ENCODE measurements around the gene ELP2.

Gene ELP2

GRCh38 chr18:36124841-36125240 lies 4.9 kb upstream of the ELP2 start:
- DNase-seq = no peak

GRCh38 chr18:36126668-36127067 lies 3.0 kb upstream of the ELP2 start:
- DNase-seq = no peak

GRCh38 chr18:36127836-36128529 lies 1.7 kb upstream of the ELP2 start:
- DNase-seq = no peak

GRCh38 chr18:36128530-36128870 lies 1.2 kb upstream of the ELP2 start:
- DNase-seq = peak; percentile 20 to 28

GRCh38 chr18:36128907-36129299 lies 796 bp upstream of the ELP2 start:
- DNase-seq = no peak

GRCh38 chr18:36130039-36130831 lies 536 bp downstream of the ELP2 start:
- peak in 1 of 2 experiments; percentile 34 for DNase-seq

GRCh38 chr18:36130883-36131653 lies 1.4 kb downstream of the ELP2 start:
- DNase-seq = no peak

GRCh38 chr18:36131692-36132483 lies 2.2 kb downstream of the ELP2 start:
- no peak for DNase-seq

GRCh38 chr18:36132756-36133155 lies 3.1 kb downstream of the ELP2 start:
- DNase-seq = no peak

- no peak for DNase-seq
These were observed 5.6 kb downstream of the ELP2 start for GRCh38 chr18:36135264-36135663.

GRCh38 chr18:36139245-36139644 lies 9.5 kb downstream of the ELP2 start:
- DNase-seq = no peak

GRCh38 chr18:36141576-36141975 lies 11.9 kb downstream of the ELP2 start:
- no peak for DNase-seq

- no peak for DNase-seq
These were observed 13.1 kb downstream of the ELP2 start for GRCh38 chr18:36142751-36143150.

- DNase-seq = no peak
These were observed 13.7 kb downstream of the ELP2 start for GRCh38 chr18:36143391-36143790.

- no peak for DNase-seq
These were observed 20.0 kb downstream of the ELP2 start for GRCh38 chr18:36149514-36150289.

GRCh38 chr18:36152781-36153180 lies 23.1 kb downstream of the ELP2 start:
- DNase-seq = no peak

- DNase-seq = no peak
These were observed 23.5 kb downstream of the ELP2 start for GRCh38 chr18:36153203-36153602.

- no peak for DNase-seq
These were observed 24.1 kb downstream of the ELP2 start for GRCh38 chr18:36153771-36154170.

GRCh38 chr18:36155851-36156757 lies 26.4 kb downstream of the ELP2 start:
- no peak for DNase-seq

- no peak for DNase-seq
These were observed 27.7 kb downstream of the ELP2 start for GRCh38 chr18:36157441-36157840.

GRCh38 chr18:36158266-36158867 lies 28.7 kb downstream of the ELP2 start:
- no peak for DNase-seq

Data from NCI-H524 (cell line).